Measurements from ENCODE around the gene KCNJ1. TPM values are rescaled to one million over a fixed set of nuclear protein-coding genes. Genes with fewer than 3 reads are reported as not detected.
A peak's percentile ranks its signal among the peaks of the same experiment; 100 is the strongest.

The KCNJ1 gene
- total and polyA plus RNA-seq, 2 experiments from 2014 or later: 0.16 TPM; not detected in 1

- Histone ChIP-seq H3K36me3 (ENCODE audit: insufficient read depth) (no peaks in the 10 kb centered on the region; the same call in 1 of the 2 replicates), H3K9me2 (ENCODE audit: insufficient read depth) (no peaks in the 10 kb centered on the region), H3K4me3 (peak overlapping the region; percentile 73), H4K20me1 (replicated peaks; ENCODE audit: insufficient read depth) (peaks cover 16% of the 10 kb centered on the region; the same call in 1 of the 2 replicates), H3K27ac (ENCODE audit: low read depth) (no peak overlapping the region), H3K4me1 (ENCODE audit: insufficient read depth) (peaks cover 29% of the 10 kb centered on the region), H3F3A (replicated peaks; ENCODE audit: low read depth) (peaks cover 3% of the 10 kb centered on the region; the same call in 1 of the 2 replicates), H2AFZ (peak overlapping the region; percentile 80), H3K79me2 (replicated peaks; ENCODE audit: insufficient read depth) (no peaks in the 10 kb centered on the region), H3K27me3 (ENCODE audit: insufficient read depth) (peaks cover 95% of the 10 kb centered on the region), H3K4me2 (peak overlapping the region; percentile 93)
- H3K9me3 Mint-ChIP-seq: no peaks in the 10 kb centered on the region; the same call in 1 of the 3 replicates
- H3K4me3 Mint-ChIP-seq: peak overlapping the region; percentile 83
- no peaks in the 10 kb centered on the region for H3K36me3 Mint-ChIP-seq (ENCODE audit: low read depth)
- H3K27me3 Mint-ChIP-seq (ENCODE audit: insufficient read depth, low read depth, poor library complexity): peaks cover 80% of the 10 kb centered on the region
- no peak for TF ChIP-seq ZNF114 (CRISPR knock-in tag; IDR thresholded peaks at IDR 0.05)
- no peak for TF ChIP-seq CTCF (conservative IDR thresholded peaks at IDR 0.05; ENCODE audit: low read depth in 2 of 2)
- no peak for TF ChIP-seq EZH2 (IDR thresholded peaks at IDR 0.05; ENCODE audit: low read depth, unreplicated experiment)
- TF ChIP-seq CREB1 (CRISPR knock-in tag; IDR thresholded peaks at IDR 0.05; ENCODE audit: low read depth): no peak
- TF ChIP-seq JUNB (IDR thresholded peaks at IDR 0.05; ENCODE audit: unreplicated experiment): no peak
- TF ChIP-seq EZH2phosphoT487 (IDR thresholded peaks at IDR 0.05; ENCODE audit: unreplicated experiment): no peak
- TF ChIP-seq POLR2AphosphoS5 (IDR thresholded peaks at IDR 0.05; ENCODE audit: low read depth): no peak
- no peak for TF ChIP-seq NANOG (IDR thresholded peaks at IDR 0.05; ENCODE audit: borderline replicate concordance)
- TF ChIP-seq ETS1 (IDR thresholded peaks at IDR 0.05): no peak
- H3K4me1 Mint-ChIP-seq: peaks cover 50% of the 10 kb centered on the region
- H3K27ac Mint-ChIP-seq: no peak overlapping the region
- DNase-seq (ENCODE audit: low spot score): no peak
- peak; percentile 14 for ATAC-seq
Observed at GRCh38 chr11:128890216-128890542, 23.1 kb upstream of the KCNJ1 start.

- Mint-ChIP-seq H3K27me3 (ENCODE audit: insufficient read depth, low read depth, poor library complexity) (peaks cover 80% of the 10 kb centered on the region), H3K27ac (no peak overlapping the region), H3K4me3 (peak overlapping the region; percentile 83), H3K36me3 (ENCODE audit: low read depth) (no peaks in the 10 kb centered on the region), H3K4me1 (peaks cover 50% of the 10 kb centered on the region), H3K9me3 (no peaks in the 10 kb centered on the region; the same call in 1 of the 3 replicates)
- Histone ChIP-seq H3K27me3 (ENCODE audit: insufficient read depth) (peaks cover 94% of the 10 kb centered on the region), H3K79me2 (replicated peaks; ENCODE audit: insufficient read depth) (no peaks in the 10 kb centered on the region), H3K4me1 (ENCODE audit: insufficient read depth) (peaks cover 29% of the 10 kb centered on the region), H2AFZ (no peak overlapping the region; the same call in 1 of the 2 replicates), H3K27ac (ENCODE audit: low read depth) (no peak overlapping the region), H3K4me2 (peak overlapping the region; percentile 93), H3K4me3 (peak overlapping the region; percentile 73), H4K20me1 (replicated peaks; ENCODE audit: insufficient read depth) (peaks cover 16% of the 10 kb centered on the region; the same call in 1 of the 2 replicates), H3K36me3 (ENCODE audit: insufficient read depth) (no peaks in the 10 kb centered on the region; the same call in 1 of the 2 replicates), H3F3A (replicated peaks; ENCODE audit: low read depth) (peaks cover 3% of the 10 kb centered on the region; the same call in 1 of the 2 replicates), H3K9me2 (ENCODE audit: insufficient read depth) (no peaks in the 10 kb centered on the region)
- DNase-seq (ENCODE audit: low spot score): no peak
- no peak for ATAC-seq
- TF ChIP-seq ZNF114 (CRISPR knock-in tag; IDR thresholded peaks at IDR 0.05) (no peak), EZH2 (IDR thresholded peaks at IDR 0.05; ENCODE audit: low read depth, unreplicated experiment) (peak; percentile 9)
Observed at GRCh38 chr11:128889657-128890213, 22.6 kb upstream of the KCNJ1 start.

Measured in GM23338 (cell line).